Skeletal muscle cell (primary cell): ENCODE data around the gene GNG4.
"Not testable (repeated sequence)": the region's sequence is repeated elsewhere in the genome, so short reads cannot be mapped to it uniquely, and the experiment has no call there.

Experiments
- DNase-seq: peaks from one replicate; pipeline ENCODE4 v3.0.0-alpha.2; 2010; ENCODE audit warnings: low read depth
- H3K4me3 ChIP-seq: 2 replicates; pipeline ENCODE4 v1.5.1; 2011; ENCODE audit warnings: low read depth, mild to moderate bottlenecking, control low read depth, low read length, moderate library complexity

GNG4 gene

DNA sequence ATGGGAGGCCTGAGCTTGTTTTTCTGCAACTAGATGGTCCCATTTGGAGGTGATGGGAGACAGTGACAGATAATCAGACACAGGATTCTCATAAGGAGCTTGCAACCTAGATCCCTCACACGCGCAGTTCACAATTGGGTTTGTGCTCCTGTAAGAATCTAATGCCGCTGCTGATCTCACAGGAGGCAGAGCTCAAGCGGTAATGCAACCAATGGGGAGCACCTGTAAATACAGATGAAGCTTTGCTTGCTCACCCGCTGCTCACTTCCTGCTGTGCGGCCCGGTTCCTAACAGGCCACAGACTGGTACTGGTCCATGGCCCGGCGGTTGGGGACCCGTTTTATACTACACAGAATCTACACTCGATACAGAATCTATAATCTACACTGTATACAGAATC lies 92.8 kb downstream of the GNG4 start:
- H3K4me3 ChIP-seq: no peak overlapping the region
- DNase-seq: no peak

DNA sequence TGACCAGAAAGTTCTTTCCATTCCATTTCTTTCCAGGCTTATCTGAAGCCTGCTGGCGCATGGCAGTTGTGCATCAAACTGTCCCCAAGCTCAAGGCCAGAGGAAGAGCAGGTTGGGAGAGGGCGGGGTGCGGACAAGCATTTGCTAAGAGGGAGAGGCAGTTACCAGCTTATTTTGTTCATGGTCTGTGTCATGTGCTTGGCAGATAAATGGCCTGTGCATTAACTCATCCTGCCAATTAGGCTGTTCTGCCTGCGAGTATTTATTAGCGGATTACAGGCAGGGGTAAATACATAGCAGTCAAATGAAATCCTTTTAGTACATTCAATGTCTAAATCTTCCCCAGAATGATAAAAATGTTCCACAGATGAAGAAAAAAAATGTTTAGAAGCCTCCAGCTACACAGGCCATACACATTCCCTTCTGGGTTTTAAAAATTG lies 96.5 kb downstream of the GNG4 start:
- no peak for DNase-seq
- no peak overlapping the region for H3K4me3 ChIP-seq

GRCh38 chr1:235552146-235552716 lies 97.4 kb downstream of the GNG4 start:
- DNase-seq: no peak

DNA sequence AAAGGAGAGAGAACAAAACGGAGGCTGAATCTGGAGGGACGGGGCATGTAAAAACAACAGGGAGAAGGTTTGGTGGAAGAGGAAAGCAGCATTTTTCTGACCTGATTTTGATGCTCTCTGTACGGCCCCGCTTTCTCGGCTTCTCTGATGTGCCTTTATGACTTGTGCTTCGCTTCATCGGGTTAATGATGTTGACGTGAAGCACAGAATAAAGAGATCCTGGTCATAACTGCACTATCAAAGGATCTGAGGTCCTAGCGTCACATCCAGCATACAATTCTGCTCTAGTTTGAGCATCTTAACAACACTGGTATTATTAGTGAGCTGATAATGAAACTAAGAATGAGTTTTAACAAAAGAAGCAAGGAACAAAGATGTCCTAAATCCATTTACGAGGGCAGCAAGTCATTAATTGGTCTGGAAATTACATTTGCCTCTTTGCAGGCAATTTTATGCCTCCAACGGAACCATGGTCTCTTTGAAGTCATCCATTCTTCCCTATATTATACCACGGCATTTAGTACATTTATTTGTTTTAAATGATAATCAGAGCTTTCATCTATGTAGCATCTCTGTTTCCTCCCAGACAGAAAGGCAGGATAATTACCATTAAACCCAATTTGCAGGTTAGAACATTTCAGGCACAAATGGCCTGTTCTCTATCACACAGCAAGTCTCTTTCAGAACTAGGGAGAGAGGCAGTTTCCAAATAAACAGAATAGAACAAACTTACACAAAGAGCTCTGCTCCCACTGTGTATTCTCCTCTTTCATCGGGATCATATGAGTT lies 100.0 kb downstream of the GNG4 start:
- no peak overlapping the region for H3K4me3 ChIP-seq
- DNase-seq: no peak

More at GRCh38 chr1:235552146-235552716, 97.4 kb downstream of the GNG4 start:
- no peak overlapping the region for H3K4me3 ChIP-seq

GRCh38 chr1:235546369-235547155 lies 103.0 kb downstream of the GNG4 start:
- not testable (repeated sequence) for H3K4me3 ChIP-seq, DNase-seq

- H3K4me3 ChIP-seq: no peak overlapping the region
- DNase-seq: no peak
These were observed 104.2 kb downstream of the GNG4 start for GRCh38 chr1:235545292-235545930.

DNA sequence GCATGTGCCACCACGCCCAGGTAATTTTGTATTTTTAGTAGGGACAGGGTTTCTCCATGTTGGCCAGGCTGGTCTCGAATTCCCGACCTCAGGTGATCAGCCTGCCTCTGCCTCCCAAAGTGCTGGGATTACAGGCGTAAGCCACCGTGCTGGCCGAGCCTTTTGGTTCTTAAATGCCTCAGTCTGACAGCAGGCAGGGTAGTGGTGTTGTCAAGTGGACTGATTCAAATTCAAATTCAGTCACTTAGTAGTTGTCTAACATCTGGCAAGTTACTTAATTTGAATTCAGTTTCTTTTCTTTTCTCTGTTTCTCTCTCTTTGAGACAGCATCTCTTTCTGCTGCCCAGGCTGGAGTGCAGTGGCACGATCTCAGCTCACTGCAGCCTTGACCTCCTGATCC lies 106.7 kb downstream of the GNG4 start:
- not testable (repeated sequence) for DNase-seq, H3K4me3 ChIP-seq

DNA sequence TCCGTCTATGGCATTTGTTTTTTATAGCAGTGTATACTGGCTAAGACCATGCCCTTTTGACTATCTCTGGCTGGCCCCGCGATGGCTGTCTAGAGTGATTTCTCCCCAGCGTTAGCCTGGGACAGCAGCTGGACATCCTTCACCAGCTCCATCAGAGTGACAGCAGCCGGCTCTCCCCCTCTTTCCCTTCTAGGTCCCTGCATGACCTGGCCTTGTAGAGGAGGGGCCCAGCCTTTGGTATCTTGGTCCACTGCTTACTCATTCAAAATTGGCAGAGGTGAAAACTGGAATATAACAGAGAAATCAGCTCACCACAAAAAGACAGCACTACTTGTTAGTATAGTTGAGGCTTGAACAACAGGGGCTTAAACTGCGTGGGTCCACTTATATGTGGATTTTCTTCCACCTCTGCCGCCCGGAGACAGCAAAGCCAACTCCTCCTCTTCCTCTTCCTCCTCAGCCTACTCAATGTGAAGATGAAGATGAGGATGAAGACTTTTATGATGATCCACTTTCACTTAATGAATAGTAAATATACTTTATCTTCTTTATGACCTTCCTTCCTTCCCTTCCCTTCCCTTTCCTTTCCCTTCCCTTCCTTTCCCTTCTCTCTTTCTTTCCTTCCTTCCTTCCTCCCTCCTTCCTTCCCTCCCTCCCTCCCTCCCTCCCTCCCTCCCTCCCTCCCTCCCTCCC lies 116.0 kb downstream of the GNG4 start:
- no peak overlapping the region for H3K4me3 ChIP-seq
- no peak for DNase-seq

GRCh38 chr1:235532360-235532759 lies 117.2 kb downstream of the GNG4 start:
- no peak for DNase-seq
- no peak overlapping the region for H3K4me3 ChIP-seq

GRCh38 chr1:235527196-235527814 lies 122.3 kb downstream of the GNG4 start:
- DNase-seq: no peak
- no peak overlapping the region for H3K4me3 ChIP-seq

DNA sequence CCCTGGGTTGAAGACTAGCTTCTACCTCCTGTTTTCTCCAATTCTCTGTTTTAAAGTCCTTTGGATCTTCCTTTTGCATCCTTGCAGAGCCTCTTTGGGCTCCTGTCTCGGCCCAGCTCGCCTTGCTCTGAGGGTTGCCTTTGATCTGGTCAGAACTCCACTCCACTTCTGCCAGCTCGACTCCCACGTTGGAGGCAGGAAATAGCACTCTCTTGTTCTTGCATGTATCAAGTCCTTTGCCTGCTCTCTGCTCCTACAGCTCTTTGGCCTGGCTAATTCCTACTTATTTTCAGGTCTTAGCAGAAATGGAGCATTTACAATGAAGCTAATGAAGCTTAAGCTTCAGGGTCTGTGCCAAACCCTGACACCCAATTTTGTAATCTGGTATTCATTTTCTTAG lies 124.3 kb downstream of the GNG4 start:
- no peak for DNase-seq
- no peak overlapping the region for H3K4me3 ChIP-seq

DNA sequence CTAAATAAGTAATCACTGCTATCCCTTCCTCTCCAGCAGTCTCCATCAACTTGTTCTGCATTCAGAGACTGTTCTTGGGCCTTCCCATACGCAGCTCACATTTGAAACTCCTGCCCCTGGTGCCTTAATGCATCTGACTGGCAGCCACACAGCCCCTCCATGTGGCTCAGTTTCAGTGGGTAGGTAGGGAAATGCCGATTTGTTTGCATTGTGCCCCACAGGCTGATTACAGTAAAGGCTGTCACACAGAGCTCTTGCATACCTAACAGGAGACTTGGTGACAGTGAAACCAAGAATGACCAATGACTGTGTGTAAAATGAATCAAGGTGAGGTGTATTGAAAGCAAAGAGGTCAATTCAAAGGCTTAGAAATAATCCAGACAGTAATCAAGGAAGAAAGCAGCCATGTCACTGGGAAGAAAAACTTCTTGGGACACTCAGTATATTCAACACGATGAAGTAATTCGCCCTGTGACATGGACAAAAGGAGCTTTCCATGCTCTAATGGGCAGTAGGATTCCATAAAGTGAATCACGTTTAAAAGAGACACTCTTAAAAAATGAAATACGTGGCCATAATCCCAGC lies 132.6 kb downstream of the GNG4 start:
- no peak overlapping the region for H3K4me3 ChIP-seq

DNA sequence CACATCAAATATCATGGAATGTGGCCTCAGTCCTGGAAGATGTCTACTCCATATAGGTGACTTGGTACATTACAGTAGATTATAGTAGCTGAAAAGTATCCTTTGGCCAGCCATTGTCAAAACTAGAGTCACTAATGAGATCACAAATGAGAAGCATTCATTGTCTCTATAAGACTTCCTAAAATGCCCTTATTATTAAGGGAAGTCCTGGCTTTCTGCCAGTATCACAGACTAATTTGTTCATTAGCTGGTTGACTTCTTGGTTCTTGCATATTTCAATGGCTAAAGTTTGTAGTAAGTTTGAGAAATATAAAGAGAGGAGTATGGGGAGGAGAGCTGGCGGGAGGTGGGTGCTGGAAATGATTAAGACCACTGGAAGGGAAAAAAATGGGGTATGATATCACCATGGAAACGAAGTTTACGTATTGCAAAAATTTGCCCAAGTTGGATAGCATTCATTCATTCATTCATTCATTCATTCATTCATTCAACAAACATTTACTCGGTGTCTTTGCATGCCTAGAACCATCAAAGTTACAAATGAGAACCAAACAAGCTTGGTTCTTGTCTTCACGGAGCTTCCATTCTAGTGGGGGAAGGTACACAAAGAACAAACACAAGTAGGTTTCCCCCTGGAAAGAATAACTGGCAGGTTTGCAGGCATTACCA lies 133.6 kb downstream of the GNG4 start:
- H3K4me3 ChIP-seq: no peak overlapping the region
- DNase-seq: no peak

More for the DNA sequence above, 132.6 kb downstream of the GNG4 start:
- no peak for DNase-seq

DNA sequence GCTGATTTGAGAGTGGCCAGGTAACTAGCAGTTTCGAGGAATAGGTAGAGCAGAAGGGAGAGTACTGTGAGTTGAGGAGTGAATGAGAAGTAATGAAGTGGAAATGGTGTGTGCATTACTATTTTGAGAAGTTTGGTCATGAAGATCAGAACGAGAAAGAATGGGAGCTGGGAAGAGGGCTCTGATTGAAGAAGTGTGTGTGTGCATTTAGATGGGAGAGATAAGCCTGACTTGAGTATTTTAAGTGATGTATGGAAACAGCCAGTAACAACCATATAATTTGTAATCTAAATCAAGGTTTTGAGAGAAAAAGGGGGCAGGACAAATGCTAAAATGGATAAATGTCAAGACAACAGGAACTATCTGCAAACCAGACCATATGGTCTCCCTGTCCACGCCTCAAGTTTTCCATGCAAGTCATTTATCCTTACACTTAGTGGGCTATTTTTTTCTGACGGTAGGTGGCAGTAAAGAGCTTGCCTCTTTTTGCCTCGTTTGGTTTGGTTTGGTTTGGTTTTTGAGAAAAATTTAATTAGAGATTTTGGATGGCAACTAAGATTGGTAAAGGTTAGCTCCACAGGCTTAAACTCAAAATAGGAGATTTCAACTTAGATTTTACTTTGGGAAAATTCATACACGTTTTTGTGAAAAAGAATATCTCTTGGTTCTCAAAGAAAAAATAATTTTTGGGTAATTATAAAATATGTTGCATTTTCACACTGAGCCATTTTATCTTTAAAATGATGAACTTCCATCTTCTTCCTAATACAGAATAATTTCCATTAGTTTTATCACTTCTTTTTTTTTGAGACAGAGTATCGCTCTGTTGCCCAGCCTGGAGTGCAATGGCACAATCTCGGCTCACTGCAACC lies 135.9 kb downstream of the GNG4 start:
- DNase-seq: no peak

GRCh38 chr1:235511470-235512240 lies 137.9 kb downstream of the GNG4 start:
- DNase-seq: no peak
- no peak overlapping the region for H3K4me3 ChIP-seq

More for the DNA sequence above, 135.9 kb downstream of the GNG4 start:
- no peak overlapping the region for H3K4me3 ChIP-seq

DNA sequence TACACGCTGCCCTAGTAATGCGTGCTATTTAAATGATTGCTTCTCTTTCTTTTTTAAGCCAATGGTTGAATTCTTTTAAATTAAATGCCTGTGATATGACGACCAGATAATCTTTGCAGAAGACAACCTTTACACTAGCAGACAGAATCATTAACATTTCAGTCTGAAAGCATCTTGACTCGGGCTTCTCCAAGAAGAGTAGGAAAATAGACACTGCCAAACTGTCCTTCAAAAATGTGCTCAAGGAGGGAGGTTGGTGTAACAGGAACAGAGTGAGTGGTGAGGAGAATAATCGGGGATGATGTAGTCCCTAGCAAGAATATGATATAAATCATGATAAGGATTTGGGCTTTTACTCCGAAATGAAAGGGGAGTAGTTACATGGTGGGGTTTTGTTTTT lies 138.8 kb downstream of the GNG4 start:
- no peak overlapping the region for H3K4me3 ChIP-seq
- no peak for DNase-seq
